Measurements from ENCODE around the gene CYP2J2. TPM values are rescaled to one million over a fixed set of nuclear protein-coding genes. Genes with fewer than 3 reads are reported as not detected.

Gene CYP2J2
- polyA plus RNA-seq, 1 donor from 2014 or later = not detected

- Histone ChIP-seq H3K9me2 (ENCODE audit: insufficient read depth, low read length) (no peaks in the 10 kb centered on the region), H3K9me3 (ENCODE audit: low read length) (no peaks in the 10 kb centered on the region), H3K36me3 (ENCODE audit: insufficient read depth, low read length) (no peaks in the 10 kb centered on the region), H3K27me3 (ENCODE audit: insufficient read depth, low read depth, low read length) (no peaks in the 10 kb centered on the region), H3K4me3 (ENCODE audit: low read length) (no peak overlapping the region), H4K20me1 (ENCODE audit: insufficient read depth) (no peaks in the 10 kb centered on the region), H3K27ac (ENCODE audit: low read length) (no peak overlapping the region), H3F3A (ENCODE audit: insufficient read depth, low read length, poor library complexity, severe bottlenecking) (no peaks in the 10 kb centered on the region), H3K4me2 (ENCODE audit: low read length) (no peak overlapping the region), H3K9ac (ENCODE audit: low read length) (no peak overlapping the region), H2AFZ (ENCODE audit: low read depth, low read length) (no peak overlapping the region), H3K79me2 (replicated peaks; ENCODE audit: insufficient read depth, low read length) (no peaks in the 10 kb centered on the region)
- TF ChIP-seq, protein P1, sequence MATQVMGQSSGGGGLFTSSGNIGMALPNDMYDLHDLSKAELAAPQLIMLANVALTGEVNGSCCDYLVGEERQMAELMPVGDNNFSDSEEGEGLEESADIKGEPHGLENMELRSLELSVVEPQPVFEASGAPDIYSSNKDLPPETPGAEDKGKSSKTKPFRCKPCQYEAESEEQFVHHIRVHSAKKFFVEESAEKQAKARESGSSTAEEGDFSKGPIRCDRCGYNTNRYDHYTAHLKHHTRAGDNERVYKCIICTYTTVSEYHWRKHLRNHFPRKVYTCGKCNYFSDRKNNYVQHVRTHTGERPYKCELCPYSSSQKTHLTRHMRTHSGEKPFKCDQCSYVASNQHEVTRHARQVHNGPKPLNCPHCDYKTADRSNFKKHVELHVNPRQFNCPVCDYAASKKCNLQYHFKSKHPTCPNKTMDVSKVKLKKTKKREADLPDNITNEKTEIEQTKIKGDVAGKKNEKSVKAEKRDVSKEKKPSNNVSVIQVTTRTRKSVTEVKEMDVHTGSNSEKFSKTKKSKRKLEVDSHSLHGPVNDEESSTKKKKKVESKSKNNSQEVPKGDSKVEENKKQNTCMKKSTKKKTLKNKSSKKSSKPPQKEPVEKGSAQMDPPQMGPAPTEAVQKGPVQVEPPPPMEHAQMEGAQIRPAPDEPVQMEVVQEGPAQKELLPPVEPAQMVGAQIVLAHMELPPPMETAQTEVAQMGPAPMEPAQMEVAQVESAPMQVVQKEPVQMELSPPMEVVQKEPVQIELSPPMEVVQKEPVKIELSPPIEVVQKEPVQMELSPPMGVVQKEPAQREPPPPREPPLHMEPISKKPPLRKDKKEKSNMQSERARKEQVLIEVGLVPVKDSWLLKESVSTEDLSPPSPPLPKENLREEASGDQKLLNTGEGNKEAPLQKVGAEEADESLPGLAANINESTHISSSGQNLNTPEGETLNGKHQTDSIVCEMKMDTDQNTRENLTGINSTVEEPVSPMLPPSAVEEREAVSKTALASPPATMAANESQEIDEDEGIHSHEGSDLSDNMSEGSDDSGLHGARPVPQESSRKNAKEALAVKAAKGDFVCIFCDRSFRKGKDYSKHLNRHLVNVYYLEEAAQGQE (IDR thresholded peaks at IDR 0.05; ENCODE audit: borderline replicate concordance) = no peak
- TF ChIP-seq RAD21 (conservative IDR thresholded peaks at IDR 0.05) = no peak
- no peak for TF ChIP-seq EZH2 (IDR thresholded peaks at IDR 0.05; ENCODE audit: borderline replicate concordance, insufficient read depth, low read length, poor library complexity, severe bottlenecking)
- TF ChIP-seq, protein P2, sequence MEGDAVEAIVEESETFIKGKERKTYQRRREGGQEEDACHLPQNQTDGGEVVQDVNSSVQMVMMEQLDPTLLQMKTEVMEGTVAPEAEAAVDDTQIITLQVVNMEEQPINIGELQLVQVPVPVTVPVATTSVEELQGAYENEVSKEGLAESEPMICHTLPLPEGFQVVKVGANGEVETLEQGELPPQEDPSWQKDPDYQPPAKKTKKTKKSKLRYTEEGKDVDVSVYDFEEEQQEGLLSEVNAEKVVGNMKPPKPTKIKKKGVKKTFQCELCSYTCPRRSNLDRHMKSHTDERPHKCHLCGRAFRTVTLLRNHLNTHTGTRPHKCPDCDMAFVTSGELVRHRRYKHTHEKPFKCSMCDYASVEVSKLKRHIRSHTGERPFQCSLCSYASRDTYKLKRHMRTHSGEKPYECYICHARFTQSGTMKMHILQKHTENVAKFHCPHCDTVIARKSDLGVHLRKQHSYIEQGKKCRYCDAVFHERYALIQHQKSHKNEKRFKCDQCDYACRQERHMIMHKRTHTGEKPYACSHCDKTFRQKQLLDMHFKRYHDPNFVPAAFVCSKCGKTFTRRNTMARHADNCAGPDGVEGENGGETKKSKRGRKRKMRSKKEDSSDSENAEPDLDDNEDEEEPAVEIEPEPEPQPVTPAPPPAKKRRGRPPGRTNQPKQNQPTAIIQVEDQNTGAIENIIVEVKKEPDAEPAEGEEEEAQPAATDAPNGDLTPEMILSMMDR (IDR thresholded peaks at IDR 0.05; ENCODE audit: poor library complexity, severe bottlenecking) = no peak
- no peak for TF ChIP-seq MXI1 (conservative IDR thresholded peaks at IDR 0.05; ENCODE audit: poor library complexity, severe bottlenecking)
Observed at GRCh38 chr1:59908084-59908483, 18.5 kb downstream of the CYP2J2 start.

- Histone ChIP-seq H3F3A (ENCODE audit: insufficient read depth, low read length, poor library complexity, severe bottlenecking) (no peaks in the 10 kb centered on the region), H3K27ac (ENCODE audit: low read length) (no peak overlapping the region)
Observed at GRCh38 chr1:59906931-59907330, 19.6 kb downstream of the CYP2J2 start.

More at GRCh38 chr1:59906931-59907330, 19.6 kb downstream of the CYP2J2 start:
- H3K27me3 ChIP-seq (ENCODE audit: insufficient read depth, low read depth, low read length) = no peaks in the 10 kb centered on the region
- H3K79me2 ChIP-seq (replicated peaks; ENCODE audit: insufficient read depth, low read length) = no peaks in the 10 kb centered on the region
- TF ChIP-seq, protein P1 (IDR thresholded peaks at IDR 0.05; ENCODE audit: borderline replicate concordance) = no peak
- TF ChIP-seq MXI1 (conservative IDR thresholded peaks at IDR 0.05; ENCODE audit: poor library complexity, severe bottlenecking) = no peak
- TF ChIP-seq EP300 (conservative IDR thresholded peaks at IDR 0.05; ENCODE audit: poor library complexity, severe bottlenecking) = no peak
- no peak for TF ChIP-seq POLR2AphosphoS5 (IDR thresholded peaks at IDR 0.05)
- no peaks in the 10 kb centered on the region for H3K9me3 ChIP-seq (ENCODE audit: low read length)
- no peak overlapping the region for H3K9ac ChIP-seq (ENCODE audit: low read length)
- H3K36me3 ChIP-seq (ENCODE audit: insufficient read depth, low read length) = no peaks in the 10 kb centered on the region
- no peak overlapping the region for H3K4me2 ChIP-seq (ENCODE audit: low read length)
- no peak overlapping the region for H2AFZ ChIP-seq (ENCODE audit: low read depth, low read length)
- H3K9me2 ChIP-seq (ENCODE audit: insufficient read depth, low read length) = no peaks in the 10 kb centered on the region
- H4K20me1 ChIP-seq (ENCODE audit: insufficient read depth) = no peaks in the 10 kb centered on the region
- no peak overlapping the region for H3K4me3 ChIP-seq (ENCODE audit: low read length)

Data from neural cell (in vitro differentiated cells).